Prostate gland (tissue), 2 donors: ENCODE results near the gene CDHR5.

Source experiments
- POLR2A ChIP-seq: fragments of 450-650 bp; IDR thresholded peaks from one replicate; pipeline ENCODE4 v1.6.1; 2016; ENCODE audit warnings: antibody characterized with exemption, mild to moderate bottlenecking
- TF ChIP-seq, protein P1 (sequence below), 4 experiments: fragments of 200-600 bp in 2 of 4; fragments of 450-650 bp in 2 of 4; sonication (generic) in 2 of 4; IDR thresholded peaks; 1 replicate in 3 of 4; 2 replicates in 1 of 4; pipeline ENCODE4 v1.5.1; 2016 to 2019; ENCODE audit warnings: antibody characterized with exemption in 4 of 4, mild to moderate bottlenecking in 2 of 4, moderate library complexity in 2 of 4

DNA sequence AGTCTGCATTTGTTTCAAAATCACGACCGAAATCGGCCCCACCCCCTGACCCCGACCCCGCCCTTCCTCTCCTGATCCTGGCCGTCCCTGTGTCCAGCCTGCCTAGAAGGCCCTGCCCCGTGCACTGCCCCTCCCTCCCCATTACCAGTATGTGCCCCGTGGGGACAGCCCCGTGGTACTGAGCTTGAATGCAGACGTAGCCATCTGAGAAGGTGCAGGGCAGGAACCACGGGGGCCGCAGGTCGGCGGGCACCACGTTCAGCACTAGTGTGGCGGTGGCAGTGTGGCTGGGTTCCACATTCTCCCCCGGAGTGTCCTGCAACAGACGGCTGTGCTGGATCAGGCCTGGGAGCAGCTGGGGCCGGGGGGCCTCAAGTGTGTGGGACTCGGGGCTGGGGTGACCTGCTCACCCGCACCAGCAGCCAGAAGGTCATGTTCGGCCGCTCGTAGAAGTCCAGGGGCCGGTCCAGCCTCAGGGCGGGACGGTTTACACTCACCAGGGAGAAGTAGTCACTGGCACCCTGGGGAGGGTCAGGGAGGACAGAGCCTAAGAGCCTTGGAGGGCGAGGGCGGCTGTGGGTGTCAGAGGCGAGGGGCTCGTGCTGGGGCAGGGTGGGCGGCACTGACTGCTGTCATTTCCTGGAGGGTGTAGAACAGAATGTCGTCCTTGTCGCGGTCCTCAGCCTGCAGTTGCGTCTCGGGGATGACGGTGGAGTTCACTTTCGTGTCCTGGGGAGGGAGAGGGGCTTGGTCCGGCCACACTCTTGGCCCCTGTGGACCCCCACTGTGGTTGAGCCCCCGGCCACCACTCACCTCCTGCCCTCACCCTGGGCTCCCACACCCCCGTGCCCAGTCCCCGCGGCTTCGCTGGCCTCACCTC is 3.6 kb downstream of the CDHR5 start:
- TF ChIP-seq, protein P1, sequence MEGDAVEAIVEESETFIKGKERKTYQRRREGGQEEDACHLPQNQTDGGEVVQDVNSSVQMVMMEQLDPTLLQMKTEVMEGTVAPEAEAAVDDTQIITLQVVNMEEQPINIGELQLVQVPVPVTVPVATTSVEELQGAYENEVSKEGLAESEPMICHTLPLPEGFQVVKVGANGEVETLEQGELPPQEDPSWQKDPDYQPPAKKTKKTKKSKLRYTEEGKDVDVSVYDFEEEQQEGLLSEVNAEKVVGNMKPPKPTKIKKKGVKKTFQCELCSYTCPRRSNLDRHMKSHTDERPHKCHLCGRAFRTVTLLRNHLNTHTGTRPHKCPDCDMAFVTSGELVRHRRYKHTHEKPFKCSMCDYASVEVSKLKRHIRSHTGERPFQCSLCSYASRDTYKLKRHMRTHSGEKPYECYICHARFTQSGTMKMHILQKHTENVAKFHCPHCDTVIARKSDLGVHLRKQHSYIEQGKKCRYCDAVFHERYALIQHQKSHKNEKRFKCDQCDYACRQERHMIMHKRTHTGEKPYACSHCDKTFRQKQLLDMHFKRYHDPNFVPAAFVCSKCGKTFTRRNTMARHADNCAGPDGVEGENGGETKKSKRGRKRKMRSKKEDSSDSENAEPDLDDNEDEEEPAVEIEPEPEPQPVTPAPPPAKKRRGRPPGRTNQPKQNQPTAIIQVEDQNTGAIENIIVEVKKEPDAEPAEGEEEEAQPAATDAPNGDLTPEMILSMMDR (IDR thresholded peaks at IDR 0.05), result no peak
- TF ChIP-seq POLR2A, result no peak
